ENCODE measurements around the gene SLC25A38.

The SLC25A38 gene

DNA sequence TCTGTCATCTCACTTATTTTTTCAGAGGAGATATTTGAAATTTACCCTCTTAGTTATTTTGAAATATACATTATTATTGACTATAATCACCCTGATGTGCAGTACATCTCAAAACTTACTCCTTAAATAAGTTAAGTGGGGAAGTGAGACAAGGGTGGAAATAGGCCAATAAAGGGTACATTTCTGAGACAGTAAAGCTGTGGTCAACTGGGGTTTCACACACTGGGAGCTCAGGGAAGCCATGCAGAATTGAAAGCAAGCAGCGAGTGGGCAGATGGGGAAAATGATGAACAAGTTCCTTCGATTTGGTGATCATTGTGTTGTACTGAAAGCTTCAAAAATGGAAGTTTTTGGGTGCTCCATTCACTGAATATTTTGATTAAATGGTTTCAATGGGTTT is 62.8 kb downstream of the SLC25A38 start:
- TF ChIP-seq, protein P1, sequence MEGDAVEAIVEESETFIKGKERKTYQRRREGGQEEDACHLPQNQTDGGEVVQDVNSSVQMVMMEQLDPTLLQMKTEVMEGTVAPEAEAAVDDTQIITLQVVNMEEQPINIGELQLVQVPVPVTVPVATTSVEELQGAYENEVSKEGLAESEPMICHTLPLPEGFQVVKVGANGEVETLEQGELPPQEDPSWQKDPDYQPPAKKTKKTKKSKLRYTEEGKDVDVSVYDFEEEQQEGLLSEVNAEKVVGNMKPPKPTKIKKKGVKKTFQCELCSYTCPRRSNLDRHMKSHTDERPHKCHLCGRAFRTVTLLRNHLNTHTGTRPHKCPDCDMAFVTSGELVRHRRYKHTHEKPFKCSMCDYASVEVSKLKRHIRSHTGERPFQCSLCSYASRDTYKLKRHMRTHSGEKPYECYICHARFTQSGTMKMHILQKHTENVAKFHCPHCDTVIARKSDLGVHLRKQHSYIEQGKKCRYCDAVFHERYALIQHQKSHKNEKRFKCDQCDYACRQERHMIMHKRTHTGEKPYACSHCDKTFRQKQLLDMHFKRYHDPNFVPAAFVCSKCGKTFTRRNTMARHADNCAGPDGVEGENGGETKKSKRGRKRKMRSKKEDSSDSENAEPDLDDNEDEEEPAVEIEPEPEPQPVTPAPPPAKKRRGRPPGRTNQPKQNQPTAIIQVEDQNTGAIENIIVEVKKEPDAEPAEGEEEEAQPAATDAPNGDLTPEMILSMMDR (conservative IDR thresholded peaks at IDR 0.05), result no peak
- H3K27ac ChIP-seq, result no peak overlapping the region

DNA sequence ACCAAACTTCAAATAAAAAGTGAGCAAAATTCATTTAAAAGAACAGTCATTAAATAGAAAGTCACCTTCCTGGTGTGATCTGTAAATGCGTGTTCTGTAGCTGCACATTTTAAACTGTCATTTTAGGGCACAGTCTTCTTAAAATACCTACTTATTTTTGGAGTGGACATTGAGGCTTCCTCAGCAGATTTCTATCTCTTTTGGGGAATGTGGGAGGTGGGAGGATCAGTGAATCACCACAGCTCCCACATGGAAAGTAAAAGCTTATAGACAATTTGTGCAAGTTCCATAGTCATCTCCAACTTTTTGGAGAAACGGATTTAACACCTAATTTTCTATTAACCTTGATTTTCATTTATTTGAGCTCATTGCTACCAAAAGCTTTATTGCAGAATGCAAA is 63.3 kb downstream of the SLC25A38 start:
- TF ChIP-seq, protein P1 (conservative IDR thresholded peaks at IDR 0.05), result no peak
- no peak overlapping the region for H3K27ac ChIP-seq
